AG04449 (cell line): ENCODE measurements around the gene NOL4L.
"Not testable (repeated sequence)": the region's sequence is repeated elsewhere in the genome, so short reads cannot be mapped to it uniquely, and the experiment has no call there.

Experiments used
- CTCF ChIA-PET: fragments of 350-600 bp; formaldehyde crosslinking; extraction: SDS; loops from one replicate; lab custom pipeline; 2021; ENCODE audit warnings: antibody characterized with exemption; lab: Yijun Ruan, JAX
- POLR2A ChIA-PET: fragments of 400-600, 350-600 bp; formaldehyde crosslinking; extraction: SDS; loops from one replicate; lab custom pipeline; 2020; ENCODE audit warnings: antibody characterized with exemption, inconsistent platforms; lab: Yijun Ruan, JAX
- DNase-seq: peaks from one replicate; pipeline ENCODE4 v3.0.0-alpha.2; 2010; ENCODE audit warnings: low read depth, low spot score
- H3K4me3 ChIP-seq: 2 replicates; pipeline ENCODE4 v1.5.1; 2011; ENCODE audit warnings: low read depth, mild to moderate bottlenecking, control low read depth, low read length
- CTCF ChIP-seq: IDR thresholded peaks from one replicate; pipeline ENCODE4 v1.5.1; 2011; ENCODE audit warnings: mild to moderate bottlenecking, moderate library complexity, low read length, control low read depth, inconsistent platforms; ENCODE audit not compliant: insufficient read depth; ENCODE audit errors: missing control alignments

Gene NOL4L

GRCh38 chr20:32493356-32493755, 91.8 kb downstream of the NOL4L start:
- CTCF ChIA-PET: interaction anchor here (1.8 kb wide), 1 partner anchor 8 kb away, joined by 6 read pairs; no protein-coding TSS in a partner anchor

GRCh38 chr20:32491764-32492151, 93.4 kb downstream of the NOL4L start:
- DNase-seq, H3K4me3 ChIP-seq, CTCF ChIA-PET, POLR2A ChIA-PET: not testable (repeated sequence)

More at GRCh38 chr20:32493356-32493755, 91.8 kb downstream of the NOL4L start:
- H3K4me3 ChIP-seq: no peak overlapping the region
- DNase-seq: no peak
- no peak for TF ChIP-seq CTCF
- POLR2A ChIA-PET: no interaction called here

GRCh38 chr20:32490942-32491763, 94.0 kb downstream of the NOL4L start:
- no peak for TF ChIP-seq CTCF
- DNase-seq: no peak
- CTCF ChIA-PET: interaction anchor here (0.6 to 1.0 kb wide), 3 partner anchors 22 to 69 kb away, joined by 3 read pairs; no protein-coding TSS in a partner anchor

GRCh38 chr20:32488066-32488838, 96.9 kb downstream of the NOL4L start:
- no peak for DNase-seq
- no peak for TF ChIP-seq CTCF
- POLR2A ChIA-PET: no interaction called here
- CTCF ChIA-PET: no interaction called here
- no peak overlapping the region for H3K4me3 ChIP-seq

More at GRCh38 chr20:32490942-32491763, 94.0 kb downstream of the NOL4L start:
- H3K4me3 ChIP-seq: no peak overlapping the region
- POLR2A ChIA-PET: no interaction called here

- no peak for TF ChIP-seq CTCF
- no peak for DNase-seq
- ChIA-PET POLR2A (no interaction called here), CTCF (no interaction called here)
- no peak overlapping the region for H3K4me3 ChIP-seq
These were observed 97.8 kb downstream of the NOL4L start for GRCh38 chr20:32487381-32487780.

- no peak overlapping the region for H3K4me3 ChIP-seq
- CTCF ChIA-PET: interaction anchor here (1.0 to 2.5 kb wide), 16 partner anchors 8 to 230 kb away, joined by 3 to 26 read pairs (median 5); no protein-coding TSS in a partner anchor
- no peak for TF ChIP-seq CTCF
- no peak for DNase-seq
- POLR2A ChIA-PET: no interaction called here
These were observed 99.2 kb downstream of the NOL4L start for GRCh38 chr20:32485770-32486478.
